CD4-positive, CD25-positive, alpha-beta regulatory T cell (primary cell): ENCODE data around the gene C16orf82. TPM values are rescaled to one million over a fixed set of nuclear protein-coding genes. Genes with fewer than 3 reads are reported as not detected.

ENCODE experiments used
- ATAC-seq, 2 donors: fragments of 150-1000 bp; cut with Tn5 transposase; one replicate each; pipeline ENCODE4 v1.10.0; 2021; ENCODE audit warnings: low read depth in 2 of 2, moderate number of reproducible peaks in 2 of 2, moderate library complexity in 1 of 2
- DNase-seq, 3 donors: peaks; one replicate each; pipeline versions ENCODE4 v3.0.0 to v3.0.0-alpha.2; 2012 to 2022; ENCODE audit warnings: mixed read lengths in 1 of 3
- H3K27ac ChIP-seq: one replicate; pipeline ENCODE4 v1.7.0; 2013; ENCODE audit warnings: mild to moderate bottlenecking, low read length; ENCODE audit not compliant: insufficient read depth, poor library complexity, severe bottlenecking
- H3K27me3 ChIP-seq: one replicate; pipeline ENCODE4 v1.7.0; 2013; ENCODE audit warnings: low read length; ENCODE audit not compliant: control insufficient read depth, insufficient read depth
- H3K36me3 ChIP-seq: one replicate; pipeline ENCODE4 v1.7.0; 2013; ENCODE audit warnings: mild to moderate bottlenecking, low read length, moderate library complexity; ENCODE audit not compliant: control insufficient read depth, insufficient read depth
- H3K4me1 ChIP-seq: 2 replicates; pipeline ENCODE4 v1.7.0; 2013; ENCODE audit warnings: mild to moderate bottlenecking, low read length; ENCODE audit not compliant: insufficient read depth, control insufficient read depth, poor library complexity, severe bottlenecking
- H3K4me3 ChIP-seq: one replicate; pipeline ENCODE4 v1.7.0; 2013; ENCODE audit warnings: low read depth, mild to moderate bottlenecking, low read length, moderate library complexity
- H3K9me3 ChIP-seq, 2 experiments: 1 replicate in 1 of 2; 2 replicates in 1 of 2; pipeline ENCODE4 v1.7.0; 2013; ENCODE audit warnings: low read length in 2 of 2, mild to moderate bottlenecking in 1 of 2, moderate library complexity in 1 of 2; ENCODE audit not compliant: control insufficient read depth in 2 of 2
- H3K27ac Mint-ChIP-seq, 3 donors: one replicate each; pipeline ENCODE4 v1.8.0; 2020 to 2022; ENCODE audit warnings: mild to moderate bottlenecking in 3 of 3, mixed read lengths in 3 of 3, moderate library complexity in 2 of 3
- H3K27me3 Mint-ChIP-seq: one replicate; pipeline ENCODE4 v1.8.0; 2022; ENCODE audit warnings: mild to moderate bottlenecking, mixed read lengths
- H3K36me3 Mint-ChIP-seq: one replicate; pipeline ENCODE4 v1.8.0; 2020; ENCODE audit warnings: mixed read lengths
- H3K4me1 Mint-ChIP-seq, 4 donors: one replicate each; pipeline ENCODE4 v1.8.0; 2020 to 2022; ENCODE audit warnings: mixed read lengths in 4 of 4, mild to moderate bottlenecking in 1 of 4
- H3K4me3 Mint-ChIP-seq, 4 donors: one replicate each; pipeline ENCODE4 v1.8.0; 2020 to 2022; ENCODE audit warnings: mild to moderate bottlenecking in 4 of 4, mixed read lengths in 4 of 4, moderate library complexity in 3 of 4
- H3K9me3 Mint-ChIP-seq, 7 donors: one replicate each; pipeline ENCODE4 v1.8.0; 2020 to 2022; ENCODE audit warnings: mixed read lengths in 7 of 7, mild to moderate bottlenecking in 3 of 7, moderate library complexity in 2 of 7
- polyA plus RNA-seq, 4 donors: library from polyadenylated mRNA; unstranded; fragments of 300-500 nt; fragmentation: Illumina TruSeq; gene quantifications; one replicate each; pipeline ENCODE4 v1.2.3, GENCODE V29; 2021
- total RNA-seq: library from RNA; stranded (reverse); gene quantifications from one replicate; pipeline ENCODE4 v1.2.3, GENCODE V29; 2022

C16orf82 gene
- total and polyA plus RNA-seq, 5 donors from 2014 or later, result not detected

DNA sequence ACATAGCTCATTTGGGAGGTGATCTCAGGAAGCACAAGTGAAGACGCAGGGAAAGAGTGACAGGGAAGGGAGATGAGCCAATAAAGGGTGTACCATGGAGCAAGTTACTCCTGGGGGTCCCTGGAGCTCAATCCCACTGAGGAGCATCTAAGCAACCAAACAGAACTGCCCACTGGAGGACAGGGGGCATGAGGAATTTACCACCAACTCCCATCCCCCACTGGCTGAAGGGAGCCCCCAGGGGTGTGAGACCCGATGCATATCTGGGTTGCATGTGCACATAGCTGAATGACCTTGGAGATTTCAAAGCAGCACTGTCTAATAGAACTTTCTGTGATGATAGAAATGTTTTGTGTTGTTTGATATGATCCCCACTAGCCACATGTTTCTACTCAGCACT lies 29.6 kb downstream of the C16orf82 start:
- no peaks in the 10 kb centered on the region for H3K4me1 ChIP-seq
- Mint-ChIP-seq H3K4me3 (no peak overlapping the region), H3K27me3 (peaks cover 46% of the 10 kb centered on the region), H3K27ac (no peak overlapping the region), H3K9me3 (peaks cover 0 to 6% (median 0%) of the 10 kb centered on the region in 7 donors), H3K4me1 (no peaks in the 10 kb centered on the region), H3K36me3 (no peaks in the 10 kb centered on the region)
- no peak overlapping the region for H3K4me3 ChIP-seq
- H3K9me3 ChIP-seq, result no peaks in the 10 kb centered on the region
- no peaks in the 10 kb centered on the region for H3K36me3 ChIP-seq
- DNase-seq (no peak), ATAC-seq (no peak)
- no peak overlapping the region for H3K27ac ChIP-seq
- H3K27me3 ChIP-seq, result peaks cover 5% of the 10 kb centered on the region

DNA sequence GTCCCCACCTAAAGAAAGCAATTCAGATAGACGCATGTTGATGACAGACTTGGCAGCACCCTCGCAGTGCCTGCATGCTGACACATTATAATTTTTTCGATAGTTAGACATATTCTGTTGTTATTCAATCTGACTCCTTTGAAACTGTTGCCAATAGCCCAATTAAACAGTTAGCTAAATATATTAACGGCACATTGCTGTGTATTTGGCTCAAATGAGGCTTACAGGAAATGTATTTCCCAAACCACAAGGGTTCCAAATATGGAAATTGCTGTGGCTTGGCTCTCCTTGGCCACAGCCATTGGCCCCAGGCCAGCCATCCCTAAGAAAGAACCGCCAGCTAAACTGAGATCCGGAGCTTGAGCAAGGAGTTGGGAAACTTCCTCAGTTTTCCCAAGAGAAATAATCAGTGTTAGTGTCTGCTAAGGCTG lies 31.1 kb downstream of the C16orf82 start:
- no peak overlapping the region for H3K4me3 Mint-ChIP-seq
- no peaks in the 10 kb centered on the region for H3K36me3 Mint-ChIP-seq
- H3K27ac ChIP-seq, result no peak overlapping the region
- H3K27ac Mint-ChIP-seq, result no peak overlapping the region
- H3K9me3 ChIP-seq, result no peaks in the 10 kb centered on the region
- H3K27me3 Mint-ChIP-seq, result peaks cover 37% of the 10 kb centered on the region
- no peaks in the 10 kb centered on the region for H3K36me3 ChIP-seq
- no peaks in the 10 kb centered on the region for H3K4me1 Mint-ChIP-seq
- H3K4me3 ChIP-seq, result no peak overlapping the region
- no peaks in the 10 kb centered on the region for H3K4me1 ChIP-seq
- no peak for ATAC-seq
- H3K9me3 Mint-ChIP-seq, result peaks cover 0 to 6% (median 0%) of the 10 kb centered on the region in 7 donors
- H3K27me3 ChIP-seq, result peaks cover 5% of the 10 kb centered on the region
- no peak for DNase-seq

DNA sequence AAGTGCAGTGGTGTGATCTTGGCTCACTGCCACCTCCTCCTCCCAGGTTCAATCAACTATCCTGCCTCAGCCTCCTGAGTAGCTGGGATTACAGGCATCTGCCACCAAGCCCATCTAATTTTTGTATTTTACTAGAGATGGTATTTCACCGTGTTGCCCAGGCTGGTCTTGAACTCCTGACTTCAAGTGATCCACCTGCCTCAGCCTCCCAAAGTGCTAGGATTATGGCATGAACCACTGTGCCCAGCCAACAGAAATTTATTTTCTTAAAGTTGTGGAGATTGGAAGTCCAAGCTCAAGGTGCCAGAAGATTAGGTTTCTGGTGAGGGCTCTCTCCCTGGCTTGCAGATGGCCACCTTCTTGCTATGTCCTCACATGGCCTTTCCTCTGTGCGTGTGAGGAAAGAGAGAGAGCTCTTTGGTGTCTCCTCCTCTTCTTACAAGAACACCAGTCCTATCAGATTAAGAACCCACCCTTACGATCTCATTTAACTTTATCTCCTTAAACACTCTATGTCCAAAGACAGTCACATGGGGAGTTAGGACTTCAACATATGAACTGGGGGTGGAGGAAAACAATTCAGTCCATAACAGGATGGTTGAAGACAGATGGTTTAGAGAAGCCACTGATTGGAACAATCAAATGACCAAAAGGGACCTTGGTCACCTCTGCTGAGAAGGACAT lies 31.8 kb downstream of the C16orf82 start:
- DNase-seq (no peak), ATAC-seq (no peak)
- Histone ChIP-seq H3K4me1 (no peaks in the 10 kb centered on the region), H3K4me3 (no peak overlapping the region), H3K36me3 (no peaks in the 10 kb centered on the region), H3K9me3 (no peaks in the 10 kb centered on the region), H3K27me3 (peaks cover 5% of the 10 kb centered on the region), H3K27ac (no peak overlapping the region)
- H3K27me3 Mint-ChIP-seq, result peaks cover 37% of the 10 kb centered on the region
- no peak overlapping the region for H3K4me3 Mint-ChIP-seq
- H3K4me1 Mint-ChIP-seq, result no peaks in the 10 kb centered on the region
- H3K27ac Mint-ChIP-seq, result no peak overlapping the region
- H3K9me3 Mint-ChIP-seq, result peaks cover 0 to 6% (median 0%) of the 10 kb centered on the region in 7 donors
- no peaks in the 10 kb centered on the region for H3K36me3 Mint-ChIP-seq

DNA sequence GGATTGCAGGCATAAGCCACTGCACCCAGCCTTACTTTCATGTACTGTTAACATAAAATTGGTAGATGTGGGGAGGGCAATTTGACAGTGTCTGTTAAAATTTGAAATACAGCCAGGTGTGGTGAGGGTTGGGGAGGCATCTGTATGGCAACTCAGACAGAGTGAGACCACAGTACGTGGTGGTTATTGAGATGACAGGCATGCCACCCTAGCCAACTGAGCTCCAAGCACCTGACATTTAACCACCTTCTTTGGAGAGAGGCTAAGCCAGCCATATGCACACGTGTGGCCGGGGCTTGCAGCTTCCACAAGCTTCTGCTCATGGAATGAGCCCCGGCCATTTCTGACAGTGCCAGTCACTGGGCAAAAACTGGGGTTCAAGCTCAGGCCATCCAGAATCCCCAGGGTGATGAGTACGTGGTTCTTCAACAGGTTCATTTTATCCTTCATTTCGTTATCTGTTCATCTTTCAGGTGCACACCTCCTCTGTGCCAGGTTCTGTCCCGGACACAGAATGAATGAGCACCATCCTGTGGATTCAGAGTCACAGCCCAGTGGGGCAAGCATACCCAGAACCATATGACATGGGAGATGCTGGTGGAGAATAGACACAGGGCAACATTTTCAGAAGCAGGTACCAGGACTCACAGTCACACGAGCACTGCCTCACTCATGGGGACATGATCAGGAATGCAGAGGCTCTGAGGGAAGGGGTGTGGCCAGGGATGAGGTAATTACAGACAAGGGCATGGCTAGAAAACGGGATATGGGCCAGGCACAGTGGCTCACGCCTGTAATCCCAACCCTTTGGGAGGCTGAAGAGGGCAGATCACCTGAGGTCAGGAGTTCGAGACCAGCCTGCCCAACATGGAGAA lies 36.2 kb downstream of the C16orf82 start:
- H3K4me1 ChIP-seq, result no peaks in the 10 kb centered on the region
- H3K27ac Mint-ChIP-seq, result no peak overlapping the region
- peaks cover 0 to 2% (median 0%) of the 10 kb centered on the region in 7 donors for H3K9me3 Mint-ChIP-seq
- H3K4me3 Mint-ChIP-seq, result no peak overlapping the region
- peaks cover 0 to 2% of the 10 kb centered on the region in 2 experiments for H3K9me3 ChIP-seq
- H3K27me3 Mint-ChIP-seq, result peaks cover 10% of the 10 kb centered on the region
- DNase-seq (no peak), ATAC-seq (no peak)
- H3K36me3 ChIP-seq, result no peaks in the 10 kb centered on the region
- H3K4me1 Mint-ChIP-seq, result no peaks in the 10 kb centered on the region
- H3K27me3 ChIP-seq, result peaks cover 5% of the 10 kb centered on the region
- no peak overlapping the region for H3K4me3 ChIP-seq
- no peak overlapping the region for H3K27ac ChIP-seq
- no peaks in the 10 kb centered on the region for H3K36me3 Mint-ChIP-seq

DNA sequence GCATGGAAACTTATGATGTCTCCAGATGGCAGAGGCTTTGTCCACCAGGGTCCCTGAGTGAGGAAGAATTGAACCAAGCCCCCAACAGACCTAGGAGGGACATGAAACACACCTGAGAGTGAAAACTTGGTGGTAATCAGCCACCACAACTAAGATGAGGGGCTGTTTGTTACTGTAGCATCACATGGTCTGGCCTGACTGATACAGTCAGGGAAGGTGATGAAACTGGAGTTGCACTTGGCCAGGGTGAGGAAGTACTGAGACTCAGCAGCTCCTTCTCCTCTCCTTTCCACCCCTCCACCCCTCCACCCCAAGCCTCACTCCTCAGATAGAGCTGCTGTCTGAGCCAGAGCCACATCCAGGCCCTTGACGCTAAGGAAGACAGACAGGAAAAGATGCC lies 37.2 kb downstream of the C16orf82 start:
- Mint-ChIP-seq H3K4me1 (no peaks in the 10 kb centered on the region), H3K9me3 (peaks cover 0 to 2% (median 0%) of the 10 kb centered on the region in 7 donors), H3K27ac (no peak overlapping the region), H3K36me3 (no peaks in the 10 kb centered on the region), H3K4me3 (no peak overlapping the region), H3K27me3 (peaks cover 5% of the 10 kb centered on the region)
- Histone ChIP-seq H3K27ac (no peak overlapping the region), H3K27me3 (peaks cover 3% of the 10 kb centered on the region), H3K36me3 (no peaks in the 10 kb centered on the region), H3K4me1 (peaks cover 2% of the 10 kb centered on the region), H3K4me3 (no peak overlapping the region), H3K9me3 (peaks cover 0 to 2% of the 10 kb centered on the region in 2 experiments)
- DNase-seq (no peak), ATAC-seq (no peak)

DNA sequence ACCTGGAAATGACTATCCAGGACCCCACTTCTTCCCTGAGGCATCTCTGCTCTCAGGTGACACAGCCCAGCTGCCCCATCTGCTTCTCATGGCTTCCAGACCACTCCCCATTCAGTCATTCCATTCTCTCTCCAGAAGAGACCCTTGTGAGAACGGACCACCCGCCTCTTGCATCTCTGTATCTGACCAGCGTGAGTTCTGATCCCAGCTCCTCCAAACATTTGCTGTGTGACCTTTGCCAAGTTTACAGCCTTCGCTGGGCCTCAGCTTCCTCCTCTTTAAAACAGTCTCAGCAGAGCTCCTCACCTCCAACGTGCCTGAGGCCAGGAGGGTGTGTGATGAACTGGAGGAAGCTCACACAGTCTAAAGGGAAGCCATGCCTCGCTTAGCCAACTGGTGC lies 39.6 kb downstream of the C16orf82 start:
- H3K36me3 ChIP-seq, result no peaks in the 10 kb centered on the region
- Mint-ChIP-seq H3K27me3 (peaks cover 5% of the 10 kb centered on the region), H3K36me3 (no peaks in the 10 kb centered on the region), H3K9me3 (no peaks in the 10 kb centered on the region), H3K27ac (no peak overlapping the region), H3K4me1 (peaks cover 0 to 5% (median 0%) of the 10 kb centered on the region in 4 donors), H3K4me3 (no peak overlapping the region)
- H3K9me3 ChIP-seq, result peaks cover 0 to 2% of the 10 kb centered on the region in 2 experiments
- ATAC-seq, result no peak
- no peak overlapping the region for H3K27ac ChIP-seq
- H3K4me3 ChIP-seq, result no peak overlapping the region
- peaks cover 12% of the 10 kb centered on the region for H3K4me1 ChIP-seq
- DNase-seq, result no peak
- H3K27me3 ChIP-seq, result no peaks in the 10 kb centered on the region

DNA sequence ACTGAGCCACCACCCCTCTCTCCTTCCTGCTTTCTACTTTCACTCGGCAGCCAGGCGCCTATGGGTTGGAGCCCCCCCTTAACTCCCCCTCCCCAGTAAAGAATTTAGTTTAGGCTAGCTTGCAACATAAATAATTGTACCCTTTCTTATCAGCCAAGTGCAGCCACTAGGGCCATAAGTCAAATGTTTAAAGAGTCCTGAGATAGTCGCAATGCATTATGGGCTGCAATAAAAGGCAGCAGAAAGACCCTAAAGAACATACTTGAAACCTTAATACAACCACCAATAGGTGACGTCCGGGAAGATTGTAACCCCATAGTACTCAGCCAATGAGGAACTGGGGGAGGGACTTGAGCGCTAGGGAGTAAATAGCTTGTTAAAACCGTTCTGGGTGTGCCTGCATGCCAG lies 40.5 kb downstream of the C16orf82 start:
- Histone ChIP-seq H3K27me3 (no peaks in the 10 kb centered on the region), H3K36me3 (no peaks in the 10 kb centered on the region), H3K9me3 (peaks cover 0 to 2% of the 10 kb centered on the region in 2 experiments), H3K4me1 (peaks cover 12% of the 10 kb centered on the region), H3K27ac (no peak overlapping the region), H3K4me3 (no peak overlapping the region)
- ATAC-seq (no peak), DNase-seq (no peak)
- peaks cover 0 to 5% (median 0%) of the 10 kb centered on the region in 4 donors for H3K4me1 Mint-ChIP-seq
- no peak overlapping the region for H3K4me3 Mint-ChIP-seq
- H3K9me3 Mint-ChIP-seq, result no peaks in the 10 kb centered on the region
- no peak overlapping the region for H3K27ac Mint-ChIP-seq
- H3K27me3 Mint-ChIP-seq, result peaks cover under 1% of the 10 kb centered on the region
- no peaks in the 10 kb centered on the region for H3K36me3 Mint-ChIP-seq
